GM13976 (cell line): ENCODE data around the gene MALRD1.

Experiments used
- DNase-seq: peaks from one replicate; pipeline ENCODE4 v3.0.0; 2012; ENCODE audit warnings: low spot score
- CTCF ChIP-seq: IDR thresholded peaks from 2 replicates; pipeline ENCODE4 v1.5.1; 2012; ENCODE audit warnings: borderline replicate concordance, mild to moderate bottlenecking; ENCODE audit not compliant: insufficient read depth; ENCODE audit errors: extremely low read depth, missing control alignments, control extremely low read depth
- in situ Hi-C: fragments of 300-500 bp; cut with MboI; formaldehyde crosslinking; loops from one replicate; pipeline ENCODE4 v1.12.0; 2022; ENCODE audit warnings: low sequenced_read_pairs, mixed read lengths, inconsistent platforms; ENCODE audit not compliant: unreplicated experiment

MALRD1 gene

DNA sequence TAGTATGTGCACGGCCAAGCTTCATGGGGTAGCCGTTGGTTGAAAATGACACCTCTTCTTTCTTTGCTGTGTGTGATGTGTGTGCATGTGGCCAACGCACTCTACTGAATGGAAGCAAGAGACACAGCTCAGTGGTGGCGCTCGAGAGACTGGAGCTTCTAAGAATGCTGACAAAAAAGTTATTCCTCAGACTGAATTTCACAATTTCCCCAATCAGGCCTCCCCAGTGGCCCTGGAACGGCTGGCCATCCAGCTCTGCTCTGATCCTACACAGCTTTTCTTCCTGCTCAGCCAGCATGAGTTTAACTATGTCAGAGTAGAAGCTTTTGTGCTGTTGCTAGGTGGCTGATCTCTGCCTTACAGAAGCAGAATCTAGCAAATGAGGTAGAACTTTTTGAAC, 581.0 kb downstream of the MALRD1 start:
- TF ChIP-seq CTCF: no peak
- in situ Hi-C loops: no loop called here
- no peak for DNase-seq

GRCh38 chr10:19634163-19634562, 585.6 kb downstream of the MALRD1 start:
- TF ChIP-seq CTCF: no peak
- in situ Hi-C loops: no loop called here
- DNase-seq: no peak

DNA sequence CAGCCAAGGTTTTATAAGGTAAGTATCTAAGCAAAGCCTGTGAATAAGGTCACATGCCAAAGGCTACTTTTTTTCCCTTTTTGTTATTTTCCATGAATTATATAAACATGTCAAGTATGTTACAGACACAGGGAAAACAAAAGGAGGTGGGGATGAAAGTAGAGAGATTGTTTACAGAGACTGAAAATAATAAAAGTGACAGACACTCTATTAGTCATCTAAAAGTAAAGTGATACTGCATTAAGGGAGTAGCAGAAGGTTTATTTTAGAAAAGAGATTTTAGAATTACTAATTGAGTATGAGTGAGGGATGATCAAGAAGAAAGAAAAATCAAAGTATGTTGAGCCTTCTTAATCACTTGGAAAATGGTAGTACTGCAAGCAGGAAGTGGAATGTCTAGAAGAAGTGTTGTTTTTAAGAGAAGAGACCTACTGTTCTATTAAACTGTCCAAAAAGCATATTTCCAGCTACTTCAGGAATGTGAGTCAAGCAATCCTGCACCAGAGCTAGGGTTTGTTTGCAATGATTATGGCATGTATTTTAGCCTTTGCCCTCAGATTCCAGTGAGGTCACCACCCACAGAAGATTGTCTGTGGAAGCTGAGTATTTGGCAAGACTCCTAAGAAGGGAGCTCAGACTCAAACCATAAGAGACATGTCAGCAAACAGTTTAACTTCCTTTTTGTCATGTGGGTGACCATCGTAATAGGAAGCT, 589.7 kb downstream of the MALRD1 start:
- DNase-seq: no peak
- no peak for TF ChIP-seq CTCF
- in situ Hi-C loops: no loop called here

DNA sequence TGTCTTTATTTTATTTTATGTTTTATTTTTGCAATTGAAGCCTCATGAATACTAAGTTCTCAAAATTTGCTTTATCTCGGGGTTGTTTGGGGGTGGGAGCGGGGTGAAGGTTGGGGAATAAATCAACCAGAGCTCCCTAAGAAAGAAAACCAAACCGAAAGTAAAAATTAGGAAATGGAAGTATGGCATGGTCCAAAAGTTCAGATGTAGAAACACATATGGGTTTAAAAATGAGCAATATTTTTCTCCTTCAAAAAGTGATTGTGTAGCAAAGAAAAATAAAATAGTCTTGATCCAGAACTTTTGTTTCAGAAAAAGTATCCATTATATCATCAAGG, 590.3 kb downstream of the MALRD1 start:
- in situ Hi-C loops: no loop called here
- no peak for TF ChIP-seq CTCF
- DNase-seq: no peak

DNA sequence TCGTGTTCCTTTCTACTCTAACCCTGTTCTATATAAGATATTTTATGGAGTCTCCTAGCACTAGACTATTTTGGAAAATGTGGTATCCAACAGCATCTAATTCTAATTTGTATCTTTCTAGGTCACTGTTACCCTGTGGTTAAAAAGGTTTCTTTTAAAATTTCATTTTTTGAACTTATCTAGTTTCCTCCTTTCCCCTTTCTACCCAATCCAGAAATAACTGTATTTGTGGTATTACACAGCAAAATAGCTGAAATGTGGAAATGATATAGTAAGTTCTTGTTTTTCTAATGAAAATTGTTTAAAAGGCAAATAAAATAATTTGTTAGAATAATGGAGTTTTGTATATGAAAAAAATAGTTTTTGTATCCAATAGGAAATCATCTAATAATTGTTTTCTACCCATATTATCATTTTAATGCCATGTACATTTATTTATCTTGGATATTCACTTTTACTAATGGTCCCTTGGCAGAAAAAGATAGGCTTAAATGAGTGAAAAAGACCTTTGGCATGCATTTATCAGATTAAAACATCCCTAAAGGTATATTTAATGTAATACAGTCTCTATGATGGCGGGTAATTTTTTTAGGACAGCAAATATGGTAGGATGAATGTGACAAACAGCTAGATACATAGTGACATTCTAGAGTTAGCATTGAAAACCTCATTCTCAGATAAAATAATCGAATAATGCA, 592.1 kb downstream of the MALRD1 start:
- no peak for DNase-seq
- in situ Hi-C loops: no loop called here
- no peak for TF ChIP-seq CTCF

GRCh38 chr10:19651549-19651948, 602.9 kb downstream of the MALRD1 start:
- no peak for DNase-seq
- no peak for TF ChIP-seq CTCF
- in situ Hi-C loops: no loop called here

DNA sequence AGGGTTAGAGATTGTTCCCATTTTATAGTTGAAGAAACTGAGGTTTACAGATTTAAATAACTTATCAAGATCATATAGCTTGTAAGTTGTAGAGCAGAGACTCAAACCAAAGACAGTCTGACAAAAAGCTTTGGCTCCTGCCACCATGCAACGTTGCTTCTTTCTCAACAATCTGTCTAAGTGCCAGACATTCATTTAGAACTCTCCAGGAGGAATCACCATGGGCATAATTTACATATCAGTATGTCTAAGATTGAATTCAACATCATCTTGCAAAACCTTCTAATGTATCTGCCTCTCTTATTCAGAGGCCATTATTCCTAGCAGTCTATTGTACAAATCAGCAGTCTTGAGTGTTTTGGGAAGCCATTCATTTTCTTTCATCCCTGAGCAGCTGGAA, 604.1 kb downstream of the MALRD1 start:
- DNase-seq: no peak
- no peak for TF ChIP-seq CTCF
- in situ Hi-C loops: no loop called here
